K562 (cell line): ENCODE results near the gene LGI4. TPM values are rescaled to one million over a fixed set of nuclear protein-coding genes. Genes with fewer than 3 reads are reported as not detected.
A peak's percentile ranks its signal among the peaks of the same experiment; 100 is the strongest.

Experiments
- ATAC-seq: fragments of 200-7000 bp; cut with Tn5 transposase; 3 replicates; pipeline ENCODE4 v1.9.1; 2020; ENCODE audit warnings: moderate library complexity
- BruUV-seq: library from RNA; stranded (reverse); fragments of 400-500 nt; replicated peaks from 2 replicates; lab custom pipeline; 2021; lab: Mats Ljungman, UMichigan
- CTCF ChIA-PET: fragments of 300-600 bp; formaldehyde crosslinking; extraction: SDS; loops from one replicate; lab custom pipeline; 2021; ENCODE audit warnings: low intra/inter-chr PET ratio; lab: Yijun Ruan, JAX
- POLR2A ChIA-PET: fragments of 300-600, 350-650 bp; sonication (Branson Sonifier 250); formaldehyde crosslinking; extraction: SDS; loops from one replicate; lab custom pipeline; 2021; ENCODE audit warnings: antibody characterized with exemption, inconsistent platforms; lab: Yijun Ruan, JAX
- DNase-seq, 4 experiments: peaks; one replicate each; pipeline versions ENCODE4 v3.0.0 to v3.0.0-alpha.2; 2011 to 2018; ENCODE audit warnings: low spot score in 3 of 4, mixed read lengths in 3 of 4; ENCODE audit errors: extremely low read depth in 1 of 4
- FAIRE-seq: peaks from 2 replicates; lab custom pipeline; 2011; peaks lifted over from hg19 to GRCh38; lab: Jason Lieb, UNC
- H2AFZ ChIP-seq: 2 replicates; pipeline ENCODE4 v1.6.0; 2011; ENCODE audit warnings: low read depth, low read length, control low read depth, inconsistent platforms
- H3K27ac ChIP-seq: fragments of 200-600 bp; 3 replicates; pipeline ENCODE4 v1.8.0; 2011; ENCODE audit warnings: low read depth, mild to moderate bottlenecking, control low read depth, inconsistent platforms, low read length, moderate library complexity, mixed read lengths; ENCODE audit errors: extremely low read depth
- H3K27me3 ChIP-seq, 2 experiments: fragments of 300-600 bp in 1 of 2; 2 replicates in 1 of 2; 3 replicates in 1 of 2; pipeline versions ENCODE4 v1.6.0 to v1.8.0; 2011; ENCODE audit warnings: inconsistent platforms in 2 of 2, low read length in 2 of 2, mild to moderate bottlenecking in 1 of 2, mixed read lengths in 1 of 2, moderate library complexity in 1 of 2; ENCODE audit not compliant: control insufficient read depth in 2 of 2, insufficient read depth in 2 of 2
- H3K36me3 ChIP-seq: fragments of 300-600 bp; 3 replicates; pipeline ENCODE4 v1.8.0; 2011; ENCODE audit warnings: mild to moderate bottlenecking, low read length, inconsistent platforms; ENCODE audit not compliant: control insufficient read depth, insufficient read depth
- H3K4me1 ChIP-seq, 2 experiments: fragments of 200-600 bp in 1 of 2; replicated peaks in 1 of 2; 2 replicates in 1 of 2; 3 replicates in 1 of 2; pipeline versions ENCODE4 v1.5.1 to v1.8.0; 2011; ENCODE audit warnings: inconsistent platforms in 2 of 2, low read length in 2 of 2, mild to moderate bottlenecking in 1 of 2, mixed read lengths in 1 of 2, moderate library complexity in 1 of 2; ENCODE audit not compliant: control insufficient read depth in 2 of 2, insufficient read depth in 2 of 2
- H3K4me2 ChIP-seq: 2 replicates; pipeline ENCODE4 v1.6.1; 2011; ENCODE audit warnings: low read length, control low read depth, inconsistent platforms, mixed read lengths; ENCODE audit not compliant: insufficient read depth
- H3K4me3 ChIP-seq: fragments of 200-600 bp; sonication (generic), shearing (Covaris generic); 2 replicates; pipeline ENCODE4 v1.5.1; 2016; ENCODE audit warnings: control low read depth, inconsistent platforms
- H3K79me2 ChIP-seq: fragments of 200-600 bp; 3 replicates; pipeline ENCODE4 v1.8.0; 2011; ENCODE audit warnings: low read length, inconsistent platforms; ENCODE audit not compliant: control insufficient read depth, insufficient read depth
- H3K9ac ChIP-seq, 2 experiments: 2 replicates each; pipeline versions ENCODE4 v1.6.0 to v1.6.1; 2011; ENCODE audit warnings: low read depth in 2 of 2, low read length in 2 of 2, control low read depth in 1 of 2, inconsistent platforms in 1 of 2, mild to moderate bottlenecking in 1 of 2, mixed read lengths in 1 of 2; ENCODE audit not compliant: insufficient read depth in 1 of 2
- H3K9me1 ChIP-seq: one replicate; pipeline ENCODE4 v1.6.0; 2011; ENCODE audit warnings: inconsistent platforms, mild to moderate bottlenecking, low read length, moderate library complexity; ENCODE audit not compliant: control insufficient read depth, insufficient read depth
- H3K9me3 ChIP-seq: replicated peaks from 2 replicates; pipeline ENCODE4 v1.5.1; 2011; ENCODE audit warnings: low read depth, low read length, inconsistent platforms; ENCODE audit not compliant: control insufficient read depth, insufficient read depth
- H4K20me1 ChIP-seq: replicated peaks from 2 replicates; pipeline ENCODE4 v1.6.1; 2011; ENCODE audit warnings: low read length, inconsistent platforms, mixed read lengths; ENCODE audit not compliant: control insufficient read depth, insufficient read depth
- FIP1L1 ChIP-seq: fragments of 200-400 bp; formaldehyde crosslinking; IDR thresholded peaks from 2 replicates; pipeline ENCODE4 v1.6.1; 2018; ENCODE audit warnings: mild to moderate bottlenecking, low read depth, low read length; ENCODE audit not compliant: poor library complexity, severe bottlenecking
- HDGF ChIP-seq: fragments of 450-650 bp; IDR thresholded peaks from 2 replicates; pipeline ENCODE4 v1.6.1; 2016
- KDM1A ChIP-seq, 2 experiments: fragments of 450-650 bp; IDR thresholded peaks; 2 replicates each; pipeline ENCODE4 v1.6.1; 2016; ENCODE audit warnings: mild to moderate bottlenecking in 2 of 2
- NFIC ChIP-seq: fragments of 450-650 bp; IDR thresholded peaks from 2 replicates; pipeline ENCODE4 v1.6.1; 2017; ENCODE audit warnings: mild to moderate bottlenecking, inconsistent platforms
- PHF21A ChIP-seq: fragments of 450-650 bp; IDR thresholded peaks from 2 replicates; pipeline ENCODE4 v1.6.1; 2017; ENCODE audit warnings: low read depth, borderline replicate concordance
- POLR2G ChIP-seq: fragments of 200-400 bp; formaldehyde crosslinking; IDR thresholded peaks from 2 replicates; pipeline ENCODE4 v1.6.1; 2017; ENCODE audit warnings: low read depth, mild to moderate bottlenecking, antibody characterized with exemption, low read length, moderate library complexity
- RFX1 ChIP-seq: fragments of 450-650 bp; IDR thresholded peaks from 2 replicates; pipeline ENCODE4 v1.6.1; 2016; ENCODE audit warnings: mild to moderate bottlenecking, moderate library complexity
- SP1 ChIP-seq: sonication (generic); formaldehyde crosslinking; IDR thresholded peaks from 2 replicates; pipeline ENCODE4 v1.8.1; 2022; ENCODE audit warnings: mild to moderate bottlenecking, missing genetic modification reagents
- VEZF1 ChIP-seq: fragments of 200-800 bp; sonication (Bioruptor generic); IDR thresholded peaks from 2 replicates; pipeline ENCODE4 v1.6.1; 2017; ENCODE audit warnings: missing genetic modification characterization, missing compliant biosample characterization
- ZBTB7A ChIP-seq: IDR thresholded peaks from 2 replicates; pipeline ENCODE4 v1.6.1; 2011; ENCODE audit warnings: low read depth, mild to moderate bottlenecking, low read length, moderate library complexity, borderline replicate concordance; ENCODE audit not compliant: control insufficient read depth
- ZNF277 ChIP-seq: fragments of 250-450 bp; sonication (Bioruptor Pico); IDR thresholded peaks from 2 replicates; pipeline ENCODE4 v1.8.0; 2022; ENCODE audit warnings: inconsistent platforms, mild to moderate bottlenecking, moderate library complexity, borderline replicate concordance
- ZNF347 ChIP-seq: fragments of 450-650 bp; formaldehyde crosslinking; IDR thresholded peaks from 2 replicates; pipeline ENCODE4 v1.4.0; 2020; ENCODE audit warnings: low read depth, mild to moderate bottlenecking, moderate library complexity
- ZNF740 ChIP-seq, 3 experiments: fragments of 200-800 bp in 1 of 3; sonication (Bioruptor generic) in 1 of 3; sonication (generic) in 1 of 3; formaldehyde crosslinking in 1 of 3; IDR thresholded peaks; 2 replicates each; pipeline versions ENCODE4 v1.6.1 to v1.8.0; 2016 to 2022; ENCODE audit warnings: mild to moderate bottlenecking in 2 of 3, missing compliant biosample characterization in 2 of 3, missing genetic modification characterization in 2 of 3, missing genetic modification reagents in 1 of 3
- WGBS: fragments of 100-300 bp; shearing (Covaris generic); methylation state at CpG from one replicate; pipeline ENCODE4 v1.1.6; 2016; ENCODE audit warnings: low coverage, mixed read lengths; ENCODE audit not compliant: insufficient coverage; ENCODE audit errors: missing lambda C conversion rate; 5-methylcytosine and 5-hydroxymethylcytosine counted together
- in situ Hi-C: fragments of 300-500 bp; cut with MboI; formaldehyde crosslinking; loops from 4 replicates; pipeline ENCODE4 v1.15.0; 2018; ENCODE audit warnings: inconsistent platforms, mixed read lengths
- intact Hi-C: fragments of 100-400 bp; cut with micrococcal nuclease; formaldehyde crosslinking; loops from 2 replicates; pipeline ENCODE4 v1.14.2; 2022
- polyA plus RNA-seq, 8 experiments: library from polyadenylated mRNA; depleted of rRNA in 4 of 8; stranded (reverse) in 5 of 8; unstranded in 3 of 8; fragments of >200 nt; fragmentation: Nextera tagmentation in 2 of 8; fragmentation: Illumina TruSeq in 1 of 8; extraction: Ambion mirVana in 2 of 8; extraction: Trizol in 1 of 8; gene quantifications; 2 replicates each; pipeline versions ENCODE4 v1.2.1 to v1.2.3, GENCODE V29; 2011 to 2014; ENCODE audit warnings: inconsistent platforms in 1 of 8, missing spikeins in 1 of 8
- total RNA-seq, 7 experiments: library from RNA; depleted of rRNA in 6 of 7; stranded (reverse); fragments of >200 nt in 6 of 7; fragmentation: Illumina TruSeq in 2 of 7; extraction: Trizol in 2 of 7; gene quantifications; 2 replicates each; pipeline versions ENCODE4 v1.2.1 to v1.2.3, GENCODE V29; 2011 to 2021; ENCODE audit warnings: low replicate concordance in 1 of 7

LGI4 gene
- total and polyA plus RNA-seq, 9 of the 15 experiments (the other 6 are each of a cell fraction or from before 2014, with no cell fraction given), result 0.14 to 0.30 (median 0.24) TPM; not detected in 4

- no peaks in the 10 kb centered on the region; a peak in 1 of 5 replicates for H3K27me3 ChIP-seq
- no peak for DNase-seq
- H3K4me2 ChIP-seq, result peak within 1 kb of the TSS; percentile 78
- ATAC-seq, result no peak
- ChIA-PET CTCF (no interaction called here), POLR2A (interaction anchor here (0.6 to 1.0 kb wide), 4 partner anchors 118 to 750 kb away, joined by 3 to 5 read pairs (median 3); no protein-coding TSS in a partner anchor)
- no peak for FAIRE-seq
- no peaks in the 10 kb centered on the region for H3K79me2 ChIP-seq
- 25% methylated on average over 7 of the region's 31 CpGs for WGBS
- peaks cover 12% of the 10 kb centered on the region for H4K20me1 ChIP-seq
- peak within 1 kb of the TSS; percentile 43 for H3K4me3 ChIP-seq
- peaks cover 13 to 58% of the 10 kb centered on the region in 2 experiments for H3K4me1 ChIP-seq
- no peaks in the 10 kb centered on the region for H3K9me1 ChIP-seq
- peak within 1 kb of the TSS; percentile 19; the same call in 1 of the 3 replicates for H3K27ac ChIP-seq
- no TSS peak for BruUV-seq
- peak within 1 kb of the TSS; percentile 95 for H2AFZ ChIP-seq
- in situ Hi-C loops (no loop called here), intact Hi-C loops (loop anchor here (5.0 kb wide), 1 partner anchor 124 kb away; the partner anchor contains the start of gene USF2)
- H3K36me3 ChIP-seq, result peaks cover 7% of the 10 kb centered on the region; the same call in 2 of the 3 replicates
- peak within 1 kb of the TSS; percentile 42 to 89; a peak in 3 of 4 replicates for H3K9ac ChIP-seq
- no peaks in the 10 kb centered on the region for H3K9me3 ChIP-seq
- no peak for TF ChIP-seq FIP1L1
- TF ChIP-seq SP1, result 0 out of 2 replicates have a peak, but pooled peaks have one; percentile 21
- no peak for TF ChIP-seq HDGF
- no peak for TF ChIP-seq NFIC
- peak; percentile 89 for TF ChIP-seq RFX1
- TF ChIP-seq KDM1A (IDR thresholded peaks at IDR 0.05), result peak in 1 of 2 experiments; percentile 65; a peak in 2 of 4 replicates
- peak; percentile 45 for TF ChIP-seq POLR2G
- peak; percentile 4; the same call in 1 of the 2 replicates for TF ChIP-seq VEZF1 (CRISPR knock-in tag)
- 0 out of 2 replicates have a peak, but pooled peaks have one; percentile 38 for TF ChIP-seq ZBTB7A
- no peak for TF ChIP-seq ZNF347 (CRISPR knock-in tag)
- TF ChIP-seq PHF21A, result no peak
- TF ChIP-seq ZNF740 (CRISPR knock-in tag; IDR thresholded peaks at IDR 0.05), result peak; percentile 44
- peak in 1 of 2 experiments; percentile 87; a peak in 2 of 4 replicates for TF ChIP-seq ZNF740 (tag; IDR thresholded peaks at IDR 0.05)
- TF ChIP-seq ZNF277, result no peak
Measured at GRCh38 chr19:35143231-35143715, 8.4 kb upstream of the LGI4 start, which contains the start of gene FXYD7. Gene FXYD7, plus strand, starts transcription at chr19:35143255. Its CDS starts 79 bp downstream, at chr19:35143334.
